ENCODE data around the gene MPZ. TPM values are rescaled to one million over a fixed set of nuclear protein-coding genes. Genes with fewer than 3 reads are reported as not detected.
A peak's percentile ranks its signal among the peaks of the same experiment; 100 is the strongest.

Gene MPZ
- total RNA-seq, 1 experiment from 2014 or later: not detected

DNA sequence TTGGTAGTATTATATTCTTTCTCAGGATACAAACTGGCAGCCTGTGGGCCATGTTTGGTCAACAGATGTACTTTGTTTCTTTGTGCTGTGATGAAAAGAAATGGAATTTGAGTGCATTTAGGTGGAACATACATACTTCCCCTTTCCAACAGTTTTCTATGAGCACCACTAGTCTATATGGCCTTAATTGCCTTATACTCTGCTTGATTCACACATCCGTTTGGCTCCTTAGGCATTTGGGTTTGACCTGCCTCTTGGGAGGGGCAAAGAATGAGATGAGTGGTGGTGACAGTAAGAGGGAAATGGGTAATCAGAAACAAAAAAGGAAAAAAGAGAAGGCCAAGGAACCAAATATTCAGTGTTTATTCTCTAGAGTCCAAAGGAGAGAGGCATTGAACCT lies 40.9 kb upstream of the MPZ start:
- DNase-seq (ENCODE audit: low read depth, low spot score) (no peak), ATAC-seq (no peak)
- CTCF ChIA-PET: no interaction called here
- in situ Hi-C loops (cut with HindIII; ENCODE audit: low pct_unique_long_range_greater_than_20kb, low sequenced_read_pairs): no loop called here
- Histone ChIP-seq H3K4me1 (ENCODE audit: control insufficient read depth, insufficient read depth, low read length) (no peaks in the 10 kb centered on the region), H3K4me3 (ENCODE audit: low read depth in 2 of 2, low read length in 2 of 2) (no peak overlapping the region), H3K27me3 (ENCODE audit: control insufficient read depth, insufficient read depth, low read length) (no peaks in the 10 kb centered on the region), H3K27ac (ENCODE audit: low read length) (no peak overlapping the region), H3K9me3 (ENCODE audit: control insufficient read depth, insufficient read depth, low read depth, low read length) (no peaks in the 10 kb centered on the region), H3K36me3 (ENCODE audit: control insufficient read depth, insufficient read depth, low read length) (peaks cover 3% of the 10 kb centered on the region; the same call in 1 of the 2 replicates)
- no peak for TF ChIP-seq POLR2AphosphoS5 (IDR thresholded peaks at IDR 0.05; ENCODE audit: low read depth, low read length)
- intact Hi-C loops (cut with micrococcal nuclease; ENCODE audit: unreplicated experiment): no loop called here
- BruUV-seq (replicated peaks): TSS peak; percentile 44
- POLR2A ChIA-PET: no interaction called here

DNA sequence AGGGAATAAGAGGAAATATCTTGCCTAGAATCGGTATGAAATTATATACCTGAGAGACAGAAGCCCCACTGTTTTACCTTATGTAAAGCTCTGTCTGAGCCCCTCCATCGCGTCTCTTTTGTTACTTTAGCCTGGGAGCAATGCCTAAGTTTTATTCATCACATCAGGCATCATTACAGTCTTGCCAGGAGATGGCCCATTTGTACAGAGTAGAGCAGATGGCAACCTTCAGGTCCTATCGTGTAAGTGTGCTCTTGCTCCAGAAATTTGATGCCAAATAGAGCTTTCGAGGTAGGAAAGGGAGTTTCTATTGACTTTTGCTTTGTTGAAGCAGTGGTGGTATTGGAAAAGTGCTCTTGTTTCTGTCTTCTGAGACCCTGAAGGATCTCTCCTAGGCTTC lies 33.1 kb upstream of the MPZ start:
- intact Hi-C loops (cut with micrococcal nuclease; ENCODE audit: unreplicated experiment): no loop called here
- Histone ChIP-seq H3K36me3 (ENCODE audit: control insufficient read depth, insufficient read depth, low read length) (peaks cover 8% of the 10 kb centered on the region; the same call in 1 of the 2 replicates), H3K9me3 (ENCODE audit: control insufficient read depth, insufficient read depth, low read depth, low read length) (no peaks in the 10 kb centered on the region), H3K4me3 (ENCODE audit: low read depth in 2 of 2, low read length in 2 of 2) (no peak overlapping the region), H3K4me1 (ENCODE audit: control insufficient read depth, insufficient read depth, low read length) (no peaks in the 10 kb centered on the region), H3K27me3 (ENCODE audit: control insufficient read depth, insufficient read depth, low read length) (no peaks in the 10 kb centered on the region), H3K27ac (ENCODE audit: low read length) (no peak overlapping the region)
- ATAC-seq (no peak), DNase-seq (ENCODE audit: low read depth, low spot score) (no peak)
- BruUV-seq (replicated peaks): no TSS peak
- CTCF ChIA-PET: no interaction called here
- in situ Hi-C loops (cut with HindIII; ENCODE audit: low pct_unique_long_range_greater_than_20kb, low sequenced_read_pairs): no loop called here
- TF ChIP-seq TCF7L2 (IDR thresholded peaks at IDR 0.05; ENCODE audit: low read depth, low read length): no peak
- TF ChIP-seq SIN3A (IDR thresholded peaks at IDR 0.05; ENCODE audit: borderline replicate concordance, insufficient read depth, low read depth, low read length): no peak
- TF ChIP-seq POLR2AphosphoS5 (IDR thresholded peaks at IDR 0.05; ENCODE audit: low read depth, low read length): no peak
- TF ChIP-seq, protein P1, sequence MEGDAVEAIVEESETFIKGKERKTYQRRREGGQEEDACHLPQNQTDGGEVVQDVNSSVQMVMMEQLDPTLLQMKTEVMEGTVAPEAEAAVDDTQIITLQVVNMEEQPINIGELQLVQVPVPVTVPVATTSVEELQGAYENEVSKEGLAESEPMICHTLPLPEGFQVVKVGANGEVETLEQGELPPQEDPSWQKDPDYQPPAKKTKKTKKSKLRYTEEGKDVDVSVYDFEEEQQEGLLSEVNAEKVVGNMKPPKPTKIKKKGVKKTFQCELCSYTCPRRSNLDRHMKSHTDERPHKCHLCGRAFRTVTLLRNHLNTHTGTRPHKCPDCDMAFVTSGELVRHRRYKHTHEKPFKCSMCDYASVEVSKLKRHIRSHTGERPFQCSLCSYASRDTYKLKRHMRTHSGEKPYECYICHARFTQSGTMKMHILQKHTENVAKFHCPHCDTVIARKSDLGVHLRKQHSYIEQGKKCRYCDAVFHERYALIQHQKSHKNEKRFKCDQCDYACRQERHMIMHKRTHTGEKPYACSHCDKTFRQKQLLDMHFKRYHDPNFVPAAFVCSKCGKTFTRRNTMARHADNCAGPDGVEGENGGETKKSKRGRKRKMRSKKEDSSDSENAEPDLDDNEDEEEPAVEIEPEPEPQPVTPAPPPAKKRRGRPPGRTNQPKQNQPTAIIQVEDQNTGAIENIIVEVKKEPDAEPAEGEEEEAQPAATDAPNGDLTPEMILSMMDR (IDR thresholded peaks at IDR 0.05): no peak
- TF ChIP-seq, protein P2, sequence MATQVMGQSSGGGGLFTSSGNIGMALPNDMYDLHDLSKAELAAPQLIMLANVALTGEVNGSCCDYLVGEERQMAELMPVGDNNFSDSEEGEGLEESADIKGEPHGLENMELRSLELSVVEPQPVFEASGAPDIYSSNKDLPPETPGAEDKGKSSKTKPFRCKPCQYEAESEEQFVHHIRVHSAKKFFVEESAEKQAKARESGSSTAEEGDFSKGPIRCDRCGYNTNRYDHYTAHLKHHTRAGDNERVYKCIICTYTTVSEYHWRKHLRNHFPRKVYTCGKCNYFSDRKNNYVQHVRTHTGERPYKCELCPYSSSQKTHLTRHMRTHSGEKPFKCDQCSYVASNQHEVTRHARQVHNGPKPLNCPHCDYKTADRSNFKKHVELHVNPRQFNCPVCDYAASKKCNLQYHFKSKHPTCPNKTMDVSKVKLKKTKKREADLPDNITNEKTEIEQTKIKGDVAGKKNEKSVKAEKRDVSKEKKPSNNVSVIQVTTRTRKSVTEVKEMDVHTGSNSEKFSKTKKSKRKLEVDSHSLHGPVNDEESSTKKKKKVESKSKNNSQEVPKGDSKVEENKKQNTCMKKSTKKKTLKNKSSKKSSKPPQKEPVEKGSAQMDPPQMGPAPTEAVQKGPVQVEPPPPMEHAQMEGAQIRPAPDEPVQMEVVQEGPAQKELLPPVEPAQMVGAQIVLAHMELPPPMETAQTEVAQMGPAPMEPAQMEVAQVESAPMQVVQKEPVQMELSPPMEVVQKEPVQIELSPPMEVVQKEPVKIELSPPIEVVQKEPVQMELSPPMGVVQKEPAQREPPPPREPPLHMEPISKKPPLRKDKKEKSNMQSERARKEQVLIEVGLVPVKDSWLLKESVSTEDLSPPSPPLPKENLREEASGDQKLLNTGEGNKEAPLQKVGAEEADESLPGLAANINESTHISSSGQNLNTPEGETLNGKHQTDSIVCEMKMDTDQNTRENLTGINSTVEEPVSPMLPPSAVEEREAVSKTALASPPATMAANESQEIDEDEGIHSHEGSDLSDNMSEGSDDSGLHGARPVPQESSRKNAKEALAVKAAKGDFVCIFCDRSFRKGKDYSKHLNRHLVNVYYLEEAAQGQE (IDR thresholded peaks at IDR 0.05; ENCODE audit: insufficient read depth in 1 of 2, low read depth in 2 of 2, low read length in 1 of 2): no peak
- POLR2A ChIA-PET: no interaction called here

DNA sequence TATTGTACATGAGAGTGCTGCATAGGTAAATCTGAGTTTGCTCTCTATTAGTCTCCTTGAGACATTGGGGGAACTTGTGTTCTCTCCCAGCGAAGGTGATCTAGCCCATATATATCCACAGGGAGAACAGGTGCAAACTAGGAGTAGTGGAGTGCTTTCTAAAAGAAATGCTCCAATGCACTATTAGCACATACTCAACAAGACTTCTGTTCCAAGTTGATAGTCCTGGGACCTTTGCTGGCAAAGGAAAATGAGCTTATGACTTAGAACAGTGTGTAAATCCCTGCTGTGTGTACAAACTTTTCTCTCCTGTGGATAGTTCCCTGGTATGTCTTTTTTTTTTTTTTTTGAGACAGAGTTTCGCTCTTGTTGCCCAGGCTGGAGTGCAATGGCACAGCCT lies 32.4 kb upstream of the MPZ start:
- H3K27me3 ChIP-seq (ENCODE audit: control insufficient read depth, insufficient read depth, low read length): no peaks in the 10 kb centered on the region
- POLR2A ChIA-PET: no interaction called here
- ATAC-seq (no peak), DNase-seq (ENCODE audit: low read depth, low spot score) (no peak)
- no peaks in the 10 kb centered on the region for H3K9me3 ChIP-seq (ENCODE audit: control insufficient read depth, insufficient read depth, low read depth, low read length)
- peaks cover 8% of the 10 kb centered on the region; the same call in 1 of the 2 replicates for H3K36me3 ChIP-seq (ENCODE audit: control insufficient read depth, insufficient read depth, low read length)
- intact Hi-C loops (cut with micrococcal nuclease; ENCODE audit: unreplicated experiment): no loop called here
- BruUV-seq (replicated peaks): TSS peak; percentile 21
- no peaks in the 10 kb centered on the region for H3K4me1 ChIP-seq (ENCODE audit: control insufficient read depth, insufficient read depth, low read length)
- CTCF ChIA-PET: interaction anchor here (0.7 kb wide), 1 partner anchor 28 kb away, joined by 9 read pairs; the partner anchor contains the start of gene SDHC
- TF ChIP-seq POLR2AphosphoS5 (IDR thresholded peaks at IDR 0.05; ENCODE audit: low read depth, low read length) (no peak), SIN3A (IDR thresholded peaks at IDR 0.05; ENCODE audit: borderline replicate concordance, insufficient read depth, low read depth, low read length) (no peak), TCF7L2 (IDR thresholded peaks at IDR 0.05; ENCODE audit: low read depth, low read length) (no peak)
- TF ChIP-seq, protein P1 (IDR thresholded peaks at IDR 0.05): no peak
- TF ChIP-seq, protein P2 (IDR thresholded peaks at IDR 0.05; ENCODE audit: insufficient read depth in 1 of 2, low read depth in 2 of 2, low read length in 1 of 2): no peak
- no peak overlapping the region for H3K4me3 ChIP-seq (ENCODE audit: low read depth in 2 of 2, low read length in 2 of 2)
- H3K27ac ChIP-seq (ENCODE audit: low read length): no peak overlapping the region
- in situ Hi-C loops (cut with HindIII; ENCODE audit: low pct_unique_long_range_greater_than_20kb, low sequenced_read_pairs): no loop called here

Data from Panc1 (cell line).